MM.1S (cell line): ENCODE data around the gene RFPL1.

Source experiments
- DNase-seq: peaks from one replicate; pipeline ENCODE4 v3.0.0-alpha.2; 2015
- H2AFZ ChIP-seq: fragments of 300-600 bp; sonication (generic); 2 replicates; pipeline ENCODE4 v1.6.0; 2016; ENCODE audit warnings: antibody characterized with exemption, low read length
- H3F3A ChIP-seq: fragments of 300-600 bp; sonication (generic); 2 replicates; pipeline ENCODE4 v1.6.1; 2016; ENCODE audit warnings: mild to moderate bottlenecking, antibody characterized with exemption, low read length, moderate library complexity, mixed read lengths; ENCODE audit not compliant: insufficient read depth
- H3K27ac ChIP-seq: fragments of 300-600 bp; sonication (generic); 2 replicates; pipeline ENCODE4 v1.5.1; 2016; ENCODE audit warnings: mild to moderate bottlenecking, low read length
- H3K27me3 ChIP-seq: fragments of 300-600 bp; sonication (generic); replicated peaks from 2 replicates; pipeline ENCODE4 v1.6.0; 2016; ENCODE audit warnings: low read length; ENCODE audit not compliant: insufficient read depth
- H3K36me3 ChIP-seq: fragments of 300-600 bp; sonication (generic); replicated peaks from 2 replicates; pipeline ENCODE4 v1.6.1; 2016; ENCODE audit warnings: mild to moderate bottlenecking, low read length, mixed read lengths; ENCODE audit not compliant: insufficient read depth
- H3K4me1 ChIP-seq: fragments of 300-600 bp; sonication (generic); 2 replicates; pipeline ENCODE4 v1.6.1; 2016; ENCODE audit warnings: low read length, mixed read lengths
- H3K4me2 ChIP-seq: fragments of 300-600 bp; sonication (generic); 2 replicates; pipeline ENCODE4 v1.6.0; 2016; ENCODE audit warnings: low read depth, low read length
- H3K4me3 ChIP-seq: fragments of 300-600 bp; sonication (generic); 2 replicates; pipeline ENCODE4 v1.5.1; 2016; ENCODE audit warnings: low read length, mixed read lengths
- H3K79me2 ChIP-seq: fragments of 300-600 bp; sonication (generic); 2 replicates; pipeline ENCODE4 v1.6.1; 2016; ENCODE audit warnings: mixed run types, low read length, mixed read lengths
- H3K9ac ChIP-seq: fragments of 300-600 bp; sonication (generic); 2 replicates; pipeline ENCODE4 v1.6.1; 2016; ENCODE audit warnings: low read length, mixed read lengths
- H3K9me2 ChIP-seq: fragments of 300-600 bp; sonication (generic); replicated peaks from 2 replicates; pipeline ENCODE4 v1.6.1; 2016; ENCODE audit warnings: mild to moderate bottlenecking, low read length, mixed read lengths; ENCODE audit not compliant: insufficient read depth
- H3K9me3 ChIP-seq: fragments of 300-600 bp; sonication (generic); replicated peaks from 2 replicates; pipeline ENCODE4 v1.6.1; 2016; ENCODE audit warnings: mild to moderate bottlenecking, low read length, mixed read lengths; ENCODE audit not compliant: insufficient read depth
- H4K20me1 ChIP-seq: fragments of 300-600 bp; sonication (generic); 2 replicates; pipeline ENCODE4 v1.6.1; 2016; ENCODE audit warnings: mild to moderate bottlenecking, low read length, moderate library complexity, mixed read lengths; ENCODE audit not compliant: insufficient read depth
- CTCF ChIP-seq: fragments of 300-600 bp; sonication (generic); IDR thresholded peaks from 2 replicates; pipeline ENCODE4 v1.5.1; 2016; ENCODE audit warnings: antibody characterized with exemption, low read length, mixed read lengths
- EZH2 ChIP-seq: fragments of 300-600 bp; sonication (generic); optimal IDR thresholded peaks from 2 replicates; pipeline ENCODE3; 2017; ENCODE audit warnings: low read depth, mild to moderate bottlenecking, antibody characterized with exemption, low read length, mixed read lengths
- EZH2phosphoT487 ChIP-seq: fragments of 300-600 bp; sonication (generic); IDR thresholded peaks from 2 replicates; pipeline ENCODE4 v1.6.1; 2018; ENCODE audit warnings: antibody characterized with exemption, low read length

RFPL1 gene

GRCh38 chr22:29481265-29482000, 43.0 kb downstream of the RFPL1 start:
- no peaks in the 10 kb centered on the region for H3K9me3 ChIP-seq
- H2AFZ ChIP-seq, result no peak overlapping the region
- DNase-seq, result no peak
- no peak overlapping the region for H3K4me3 ChIP-seq
- TF ChIP-seq EZH2 (no peak), CTCF (no peak), EZH2phosphoT487 (no peak)
- H3K4me1 ChIP-seq, result no peaks in the 10 kb centered on the region
- peaks cover 13% of the 10 kb centered on the region for H3K27me3 ChIP-seq
- no peak overlapping the region for H3K4me2 ChIP-seq
- H3F3A ChIP-seq, result no peaks in the 10 kb centered on the region
- H3K9me2 ChIP-seq, result no peaks in the 10 kb centered on the region
- no peaks in the 10 kb centered on the region for H4K20me1 ChIP-seq
- no peaks in the 10 kb centered on the region for H3K36me3 ChIP-seq
- H3K79me2 ChIP-seq, result no peaks in the 10 kb centered on the region
- H3K9ac ChIP-seq, result no peak overlapping the region
- no peak overlapping the region for H3K27ac ChIP-seq

GRCh38 chr22:29482253-29482652, 43.9 kb downstream of the RFPL1 start:
- no peak for DNase-seq
- Histone ChIP-seq H4K20me1 (no peaks in the 10 kb centered on the region), H3K9me2 (no peaks in the 10 kb centered on the region), H2AFZ (no peak overlapping the region), H3K36me3 (no peaks in the 10 kb centered on the region), H3K9ac (no peak overlapping the region), H3K4me2 (no peak overlapping the region), H3K27me3 (peaks cover 5% of the 10 kb centered on the region), H3K4me1 (no peaks in the 10 kb centered on the region), H3K27ac (no peak overlapping the region), H3K4me3 (no peak overlapping the region), H3K79me2 (no peaks in the 10 kb centered on the region), H3F3A (no peaks in the 10 kb centered on the region), H3K9me3 (no peaks in the 10 kb centered on the region)
- TF ChIP-seq EZH2, result no peak
- TF ChIP-seq CTCF, result no peak
- TF ChIP-seq EZH2phosphoT487, result no peak

GRCh38 chr22:29482726-29483125, 44.3 kb downstream of the RFPL1 start:
- Histone ChIP-seq H3K4me2 (no peak overlapping the region), H3K27me3 (peaks cover under 1% of the 10 kb centered on the region)

More at GRCh38 chr22:29482726-29483125, 44.3 kb downstream of the RFPL1 start:
- Histone ChIP-seq H4K20me1 (no peaks in the 10 kb centered on the region), H3K4me1 (no peaks in the 10 kb centered on the region), H2AFZ (no peak overlapping the region), H3K9ac (no peak overlapping the region), H3K36me3 (no peaks in the 10 kb centered on the region), H3K27ac (no peak overlapping the region), H3K79me2 (no peaks in the 10 kb centered on the region), H3K4me3 (no peak overlapping the region), H3K9me3 (no peaks in the 10 kb centered on the region), H3K9me2 (no peaks in the 10 kb centered on the region), H3F3A (no peaks in the 10 kb centered on the region)
- no peak for TF ChIP-seq EZH2phosphoT487
- TF ChIP-seq EZH2, result no peak
- no peak for TF ChIP-seq CTCF
- no peak for DNase-seq
